Uterus (tissue), 2 donors: Measurements from ENCODE around the gene ANKRD11.

Experiments
- POLR2A ChIP-seq, 2 donors: fragments of 450-650 bp; IDR thresholded peaks; one replicate each; pipeline ENCODE4 v1.6.1; 2016; ENCODE audit warnings: antibody characterized with exemption in 2 of 2, mild to moderate bottlenecking in 1 of 2, moderate library complexity in 1 of 2
- TF ChIP-seq, protein P1 (sequence below), 4 experiments: fragments of 200-600 bp in 2 of 4; fragments of 450-650 bp in 2 of 4; sonication (generic) in 2 of 4; IDR thresholded peaks; one replicate each; pipeline ENCODE4 v1.5.1; 2016 to 2019; ENCODE audit warnings: antibody characterized with exemption in 4 of 4, mild to moderate bottlenecking in 2 of 4, moderate library complexity in 1 of 4

GRCh38 chr16:89455692-89456091 lies 34.7 kb downstream of the ANKRD11 start:
- TF ChIP-seq, protein P1, sequence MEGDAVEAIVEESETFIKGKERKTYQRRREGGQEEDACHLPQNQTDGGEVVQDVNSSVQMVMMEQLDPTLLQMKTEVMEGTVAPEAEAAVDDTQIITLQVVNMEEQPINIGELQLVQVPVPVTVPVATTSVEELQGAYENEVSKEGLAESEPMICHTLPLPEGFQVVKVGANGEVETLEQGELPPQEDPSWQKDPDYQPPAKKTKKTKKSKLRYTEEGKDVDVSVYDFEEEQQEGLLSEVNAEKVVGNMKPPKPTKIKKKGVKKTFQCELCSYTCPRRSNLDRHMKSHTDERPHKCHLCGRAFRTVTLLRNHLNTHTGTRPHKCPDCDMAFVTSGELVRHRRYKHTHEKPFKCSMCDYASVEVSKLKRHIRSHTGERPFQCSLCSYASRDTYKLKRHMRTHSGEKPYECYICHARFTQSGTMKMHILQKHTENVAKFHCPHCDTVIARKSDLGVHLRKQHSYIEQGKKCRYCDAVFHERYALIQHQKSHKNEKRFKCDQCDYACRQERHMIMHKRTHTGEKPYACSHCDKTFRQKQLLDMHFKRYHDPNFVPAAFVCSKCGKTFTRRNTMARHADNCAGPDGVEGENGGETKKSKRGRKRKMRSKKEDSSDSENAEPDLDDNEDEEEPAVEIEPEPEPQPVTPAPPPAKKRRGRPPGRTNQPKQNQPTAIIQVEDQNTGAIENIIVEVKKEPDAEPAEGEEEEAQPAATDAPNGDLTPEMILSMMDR (IDR thresholded peaks at IDR 0.05): no peak
- TF ChIP-seq POLR2A (IDR thresholded peaks at IDR 0.05): no peak
